T-cell (primary cell): ENCODE measurements around the gene NEK7. TPM values are rescaled to one million over a fixed set of nuclear protein-coding genes. Genes with fewer than 3 reads are reported as not detected.

Experiments
- ATAC-seq, 4 experiments: fragments of 200-7000 bp in 3 of 4; fragments of 150-1000 bp in 1 of 4; cut with Tn5 transposase; replicated peaks in 1 of 4; 1 replicate in 3 of 4; 2 replicates in 1 of 4; pipeline ENCODE4 v1.10.0; 2021; ENCODE audit warnings: moderate library complexity in 3 of 4, mild to moderate bottlenecking in 2 of 4, moderate number of reproducible peaks in 1 of 4
- CTCF ChIA-PET, 2 donors: fragments of 300-600 bp; sonication (Branson Sonifier 250); formaldehyde crosslinking; loops; one replicate each; lab custom pipeline; 2022; ENCODE audit warnings: antibody characterized with exemption in 2 of 2; lab: Charles Lee
- POLR2A ChIA-PET, 2 donors: fragments of 300-600 bp; sonication (Branson Sonifier 250); formaldehyde crosslinking; loops; one replicate each; lab custom pipeline; 2022; ENCODE audit warnings: antibody characterized with exemption in 2 of 2; lab: Charles Lee
- DNase-seq, 35 experiments: peaks; one replicate each; pipeline versions ENCODE4 v3.0.0 to v3.0.0-alpha.2; 2013 to 2023
- H3K27ac ChIP-seq: one replicate; pipeline ENCODE4 v1.5.1; 2013; ENCODE audit warnings: low read length
- H3K27me3 ChIP-seq, 2 experiments: replicated peaks in 1 of 2; 1 replicate in 1 of 2; 2 replicates in 1 of 2; pipeline versions ENCODE4 v1.6.1 to v1.7.0; 2013; ENCODE audit warnings: low read length in 1 of 2, mixed read lengths in 1 of 2; ENCODE audit not compliant: control insufficient read depth in 2 of 2, insufficient read depth in 2 of 2; ENCODE audit errors: extremely low read depth in 1 of 2
- H3K36me3 ChIP-seq, 2 donors: 1 replicate in 1 of 2; 2 replicates in 1 of 2; pipeline versions ENCODE4 v1.6.1 to v1.7.0; 2013; ENCODE audit warnings: low read length in 1 of 2; ENCODE audit not compliant: control insufficient read depth in 2 of 2, insufficient read depth in 1 of 2; ENCODE audit errors: extremely low read depth in 1 of 2
- H3K4me1 ChIP-seq, 2 experiments: 1 replicate in 1 of 2; 2 replicates in 1 of 2; pipeline versions ENCODE4 v1.6.1 to v1.7.0; 2013; ENCODE audit warnings: low read length in 2 of 2, mixed read lengths in 1 of 2; ENCODE audit not compliant: insufficient read depth in 2 of 2, control insufficient read depth in 1 of 2; ENCODE audit errors: extremely low read depth in 1 of 2
- H3K4me3 ChIP-seq, 2 donors: 1 replicate in 1 of 2; 2 replicates in 1 of 2; pipeline versions ENCODE4 v1.5.1 to v1.7.0; 2013; ENCODE audit warnings: mild to moderate bottlenecking in 2 of 2, low read length in 1 of 2, moderate library complexity in 1 of 2; ENCODE audit not compliant: control insufficient read depth in 1 of 2; ENCODE audit errors: extremely low read depth in 1 of 2
- H3K9me3 ChIP-seq: 2 replicates; pipeline ENCODE4 v1.7.0; 2013
- H3K27ac Mint-ChIP-seq, 2 donors: one replicate each; pipeline ENCODE4 v1.8.0; 2020 to 2021; ENCODE audit warnings: mild to moderate bottlenecking in 2 of 2, mixed read lengths in 2 of 2
- H3K27me3 Mint-ChIP-seq, 2 donors: one replicate each; pipeline ENCODE4 v1.8.0; 2021 to 2022; ENCODE audit warnings: mixed read lengths in 2 of 2
- H3K36me3 Mint-ChIP-seq: one replicate; pipeline ENCODE4 v1.8.0; 2021; ENCODE audit warnings: mixed read lengths
- H3K4me1 Mint-ChIP-seq, 3 donors: one replicate each; pipeline ENCODE4 v1.8.0; 2020 to 2022; ENCODE audit warnings: mixed read lengths in 3 of 3, mild to moderate bottlenecking in 1 of 3
- H3K4me3 Mint-ChIP-seq, 3 donors: one replicate each; pipeline ENCODE4 v1.8.0; 2020 to 2022; ENCODE audit warnings: mild to moderate bottlenecking in 3 of 3, mixed read lengths in 3 of 3, moderate library complexity in 3 of 3
- H3K9me3 Mint-ChIP-seq, 3 donors: one replicate each; pipeline ENCODE4 v1.8.0; 2020 to 2022; ENCODE audit warnings: mixed read lengths in 3 of 3
- WGBS: methylation state at CpG from one replicate; pipeline ENCODE4 v1.1.5; 2013; ENCODE audit warnings: missing lambda C conversion rate; ENCODE audit not compliant: insufficient coverage; 5-methylcytosine and 5-hydroxymethylcytosine counted together
- total RNA-seq, 35 experiments: library from RNA in 6 of 35; stranded (reverse) in 6 of 35; fragments of 120-200 nt in 1 of 35; gene quantifications; one replicate each; pipeline versions ENCODE4 v1.2.1 to v1.2.4 and lab custom pipeline; 2013 to 2026

NEK7 gene
- total RNA-seq, 5 donors from 2014 or later (not counting 1 experiment from before 2014, with no cell fraction given), result 31.8 to 75.4 (median 69.9) TPM

DNA sequence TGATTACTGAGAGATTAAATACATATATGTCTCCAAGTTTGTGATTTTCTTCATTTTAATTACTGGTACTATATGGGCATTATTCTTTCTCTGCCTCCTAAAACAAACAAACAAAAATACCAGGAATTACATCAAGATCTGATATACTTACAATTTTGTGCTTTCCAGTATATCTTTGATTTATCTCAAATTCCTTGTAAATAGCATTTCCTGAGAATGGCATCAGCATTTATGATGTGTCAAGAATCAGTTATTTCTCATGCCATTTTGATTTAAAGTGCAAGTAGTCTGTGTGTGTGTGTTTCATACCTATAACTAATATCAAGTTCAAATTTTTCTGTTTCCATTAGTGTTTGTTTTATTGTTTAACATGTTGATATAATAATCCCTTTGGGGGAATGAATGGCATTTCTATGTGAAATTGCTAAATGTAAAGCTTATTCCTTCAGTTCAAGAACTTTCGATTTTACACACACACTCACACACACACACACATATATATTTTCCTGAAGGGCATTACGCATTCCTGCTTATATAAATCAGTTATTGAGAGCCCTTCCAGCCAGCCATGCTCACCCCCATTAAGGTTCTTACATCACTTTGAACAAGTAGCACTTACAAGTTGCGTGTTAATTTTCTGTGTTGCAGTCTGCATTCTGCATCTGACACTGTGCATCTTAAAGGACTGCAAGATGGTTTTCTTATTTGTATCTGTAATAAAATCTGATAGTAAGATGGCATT is 102.7 kb downstream of the NEK7 start:
- Mint-ChIP-seq H3K27me3 (no peaks in the 10 kb centered on the region), H3K27ac (no peak overlapping the region), H3K4me3 (no peak overlapping the region), H3K36me3 (peaks cover 17% of the 10 kb centered on the region), H3K4me1 (peaks cover 38 to 48% (median 44%) of the 10 kb centered on the region in 3 donors), H3K9me3 (no peaks in the 10 kb centered on the region)
- ChIA-PET CTCF (interaction anchor here in 1 of 2 donors (0.6 to 0.7 kb wide), 2 partner anchors 171 to 236 kb away, joined by 3 read pairs; no protein-coding TSS in a partner anchor), POLR2A (no interaction called here)
- Histone ChIP-seq H3K4me3 (no peak overlapping the region), H3K27me3 (no peaks in the 10 kb centered on the region), H3K9me3 (no peaks in the 10 kb centered on the region), H3K4me1 (no peaks in the 10 kb centered on the region), H3K27ac (no peak overlapping the region), H3K36me3 (peaks cover 0 to 5% of the 10 kb centered on the region in 2 donors)
- ATAC-seq (no peak), DNase-seq (no peak)
- whole genome bisulfite sequencing, result 83% methylated on average over 2 of the region's 3 CpGs

DNA sequence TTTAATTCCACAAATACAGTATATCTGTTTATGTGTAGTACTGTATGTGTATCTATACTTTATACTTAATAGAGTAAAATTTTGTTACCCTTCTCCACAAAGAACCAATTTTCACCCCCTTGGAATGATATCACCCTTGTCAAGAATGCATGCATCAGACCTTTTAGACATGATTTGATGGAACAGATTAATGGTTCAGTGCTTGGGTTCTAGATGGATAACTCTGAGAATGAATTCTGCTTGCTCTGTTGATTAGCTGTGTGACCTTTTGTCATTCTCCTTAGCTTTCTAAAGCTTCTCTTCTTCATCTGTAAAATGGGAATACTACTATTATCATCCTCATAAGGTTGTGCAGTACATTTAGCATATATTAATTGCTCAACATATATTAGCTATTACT is 105.1 kb downstream of the NEK7 start:
- CTCF ChIA-PET, result interaction anchor here in 1 of 2 donors (0.6 to 1.7 kb wide), 2 partner anchors 106 to 305 kb away, joined by 3 to 6 read pairs; partner anchors contain the start of gene NEK7
- ATAC-seq (no peak), DNase-seq (no peak)
- POLR2A ChIA-PET, result no interaction called here
- Mint-ChIP-seq H3K36me3 (peaks cover 16% of the 10 kb centered on the region), H3K27me3 (no peaks in the 10 kb centered on the region), H3K4me1 (peaks cover 28 to 40% (median 31%) of the 10 kb centered on the region in 3 donors), H3K9me3 (no peaks in the 10 kb centered on the region), H3K4me3 (no peak overlapping the region), H3K27ac (no peak overlapping the region)
- Histone ChIP-seq H3K4me1 (no peaks in the 10 kb centered on the region), H3K4me3 (no peak overlapping the region), H3K27ac (no peak overlapping the region), H3K9me3 (no peaks in the 10 kb centered on the region), H3K27me3 (no peaks in the 10 kb centered on the region), H3K36me3 (peaks cover 0 to 18% of the 10 kb centered on the region in 2 donors)

DNA sequence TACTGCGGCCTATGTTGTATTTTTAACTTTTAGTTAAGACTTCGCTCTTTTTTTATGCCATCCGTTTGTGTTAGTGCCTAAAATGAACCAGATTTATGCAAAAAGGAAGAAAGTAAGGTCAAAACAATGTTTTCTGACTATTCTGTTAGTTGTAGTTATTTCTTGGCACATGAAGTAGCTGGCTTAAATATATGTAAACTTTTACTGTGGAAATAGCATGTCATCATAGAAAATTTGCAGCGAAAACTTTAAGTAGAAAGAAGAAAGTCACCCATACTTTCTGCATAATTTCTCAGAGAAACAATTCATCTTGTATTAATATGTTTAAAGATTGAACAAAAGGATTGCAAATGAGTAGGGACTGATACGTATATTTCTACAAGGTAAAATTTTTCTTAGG is 106.4 kb downstream of the NEK7 start:
- no peak overlapping the region for H3K27ac ChIP-seq
- Mint-ChIP-seq H3K9me3 (no peaks in the 10 kb centered on the region), H3K4me3 (no peak overlapping the region), H3K27ac (no peak overlapping the region), H3K27me3 (no peaks in the 10 kb centered on the region), H3K4me1 (peaks cover 27 to 35% (median 28%) of the 10 kb centered on the region in 3 donors), H3K36me3 (peaks cover 16% of the 10 kb centered on the region)
- no peaks in the 10 kb centered on the region for H3K27me3 ChIP-seq
- ChIA-PET POLR2A (no interaction called here), CTCF (interaction anchor here in 1 of 2 donors (0.6 kb wide), 1 partner anchor 32 kb away, joined by 3 read pairs; no protein-coding TSS in a partner anchor)
- 96% methylated on average over 3 of the region's 5 CpGs for WGBS
- ATAC-seq (no peak), DNase-seq (no peak)
- no peak overlapping the region for H3K4me3 ChIP-seq
- no peaks in the 10 kb centered on the region for H3K4me1 ChIP-seq
- no peaks in the 10 kb centered on the region for H3K9me3 ChIP-seq
- H3K36me3 ChIP-seq, result peaks cover 0 to 18% of the 10 kb centered on the region in 2 donors

DNA sequence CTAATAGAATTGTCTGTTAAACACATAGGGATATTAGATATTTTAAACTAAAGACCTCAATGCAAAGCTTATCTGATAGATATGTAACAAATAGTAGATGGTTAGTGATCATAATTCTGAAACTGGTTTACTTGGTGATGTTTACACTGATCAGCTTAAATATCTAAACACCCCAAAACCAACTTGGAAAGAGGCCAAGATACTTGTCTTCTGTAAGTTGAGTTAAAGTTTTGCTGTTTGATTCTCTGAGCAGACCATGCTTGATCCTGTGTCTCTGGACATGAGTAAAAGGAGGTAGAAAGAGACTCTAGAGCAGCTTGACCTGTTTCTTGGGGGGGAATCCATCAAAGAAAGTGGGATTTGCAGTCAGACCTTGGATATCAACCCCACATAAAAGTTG is 107.5 kb downstream of the NEK7 start:
- peaks cover 20 to 28% (median 28%) of the 10 kb centered on the region in 3 donors for H3K4me1 Mint-ChIP-seq
- H3K4me3 ChIP-seq, result no peak overlapping the region
- no peak overlapping the region for H3K4me3 Mint-ChIP-seq
- ChIA-PET CTCF (interaction anchor here in 1 of 2 donors (1.3 kb wide), 1 partner anchor 13 kb away, joined by 3 read pairs; no protein-coding TSS in a partner anchor), POLR2A (interaction anchor here in 1 of 2 donors (0.7 kb wide), 1 partner anchor 680 kb away, joined by 3 read pairs; no protein-coding TSS in a partner anchor)
- no peak for DNase-seq
- no peaks in the 10 kb centered on the region for H3K4me1 ChIP-seq
- H3K36me3 Mint-ChIP-seq, result peaks cover 16% of the 10 kb centered on the region
- H3K27me3 ChIP-seq, result no peaks in the 10 kb centered on the region
- H3K36me3 ChIP-seq, result peaks cover 0 to 18% of the 10 kb centered on the region in 2 donors
- no peaks in the 10 kb centered on the region for H3K9me3 Mint-ChIP-seq
- ATAC-seq, result no peak
- H3K27me3 Mint-ChIP-seq, result no peaks in the 10 kb centered on the region
- no peak overlapping the region for H3K27ac Mint-ChIP-seq
- no peak overlapping the region for H3K27ac ChIP-seq
- H3K9me3 ChIP-seq, result no peaks in the 10 kb centered on the region

DNA sequence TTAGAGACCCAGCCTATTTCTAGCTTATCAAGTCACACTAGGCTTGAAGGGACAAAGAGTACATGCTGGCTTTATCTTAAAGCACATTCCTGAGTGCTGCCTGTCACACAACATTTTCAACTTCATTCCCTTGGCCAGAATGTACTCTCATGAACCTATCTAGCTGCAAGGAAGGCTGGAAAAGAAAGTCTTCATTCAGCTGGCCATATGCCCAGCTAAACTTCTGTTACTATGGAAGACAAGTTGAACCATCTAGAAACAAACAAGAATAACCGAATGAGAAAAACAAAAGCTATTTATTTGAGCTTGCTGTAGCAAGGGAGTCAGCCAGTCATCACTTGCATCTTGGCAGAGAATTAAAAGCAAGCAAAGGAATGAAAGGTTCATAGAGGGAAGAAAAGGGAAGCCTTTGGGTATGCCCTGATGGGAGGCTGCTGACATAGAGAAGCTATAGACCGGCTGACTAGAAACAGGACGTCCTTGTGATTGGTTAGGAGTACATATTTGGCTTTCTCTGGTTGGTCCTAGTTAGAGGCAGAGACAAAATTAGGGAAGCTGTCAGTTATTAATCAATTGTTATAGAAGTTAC is 108.4 kb downstream of the NEK7 start:
- H3K4me1 Mint-ChIP-seq, result peaks cover 17 to 23% (median 22%) of the 10 kb centered on the region in 3 donors
- 100% methylated on average over 3 of the region's 3 CpGs for WGBS
- DNase-seq (no peak), ATAC-seq (no peak)
- Histone ChIP-seq H3K4me1 (no peaks in the 10 kb centered on the region), H3K27me3 (no peaks in the 10 kb centered on the region), H3K4me3 (no peak overlapping the region), H3K9me3 (no peaks in the 10 kb centered on the region), H3K27ac (no peak overlapping the region), H3K36me3 (peaks cover 0 to 18% of the 10 kb centered on the region in 2 donors)
- POLR2A ChIA-PET, result interaction anchor here in 1 of 2 donors (0.6 kb wide), 1 partner anchor 9 kb away, joined by 3 read pairs; no protein-coding TSS in a partner anchor
- no peak overlapping the region for H3K27ac Mint-ChIP-seq
- no peaks in the 10 kb centered on the region for H3K27me3 Mint-ChIP-seq
- H3K4me3 Mint-ChIP-seq, result no peak overlapping the region
- H3K36me3 Mint-ChIP-seq, result peaks cover 16% of the 10 kb centered on the region
- CTCF ChIA-PET, result interaction anchor here (0.7 to 1.3 kb wide), 2 partner anchors 11 to 12 kb away, joined by 3 read pairs; no protein-coding TSS in a partner anchor
- no peaks in the 10 kb centered on the region for H3K9me3 Mint-ChIP-seq

DNA sequence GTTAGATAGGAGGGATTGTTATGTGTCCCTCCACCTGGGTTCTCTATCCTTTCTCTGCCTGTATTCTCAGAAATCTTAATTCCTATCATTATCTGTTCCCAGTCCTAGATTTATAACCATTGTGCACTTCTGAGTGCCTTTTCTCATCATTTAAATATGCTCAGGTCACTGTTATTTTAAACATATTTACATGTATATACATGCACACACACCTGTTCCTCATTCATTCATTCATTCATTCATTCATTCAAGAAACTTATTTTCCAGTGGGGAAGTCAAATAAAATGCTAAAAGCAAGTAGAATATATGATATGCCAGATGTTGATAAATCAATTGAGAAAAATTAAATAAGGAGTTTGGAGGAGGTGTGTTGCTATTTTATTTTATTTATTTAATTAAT is 110.3 kb downstream of the NEK7 start:
- POLR2A ChIA-PET, result no interaction called here
- Histone ChIP-seq H3K9me3 (no peaks in the 10 kb centered on the region), H3K4me1 (no peaks in the 10 kb centered on the region), H3K36me3 (peaks cover 0 to 18% of the 10 kb centered on the region in 2 donors), H3K27me3 (no peaks in the 10 kb centered on the region), H3K27ac (no peak overlapping the region), H3K4me3 (no peak overlapping the region)
- Mint-ChIP-seq H3K27ac (no peak overlapping the region), H3K4me3 (no peak overlapping the region), H3K4me1 (peaks cover 18 to 20% (median 19%) of the 10 kb centered on the region in 3 donors), H3K36me3 (peaks cover 23% of the 10 kb centered on the region), H3K27me3 (no peaks in the 10 kb centered on the region), H3K9me3 (no peaks in the 10 kb centered on the region)
- ATAC-seq (no peak), DNase-seq (no peak)
- CTCF ChIA-PET, result no interaction called here
